T-helper 2 cell treated with Interferon-gamma antibody and Interleukin-4, amounts not matched to agents 5 μg/mL and 100 μg/mL, for 36 hours (primary cell): ENCODE measurements around the gene TAX1BP1.

Experiments used
- DNase-seq: peaks from one replicate; pipeline ENCODE4 v3.0.0; 2021; ENCODE audit warnings: low spot score
- H3K27ac Mint-ChIP-seq: one replicate; pipeline ENCODE4 v1.8.0; 2021; ENCODE audit warnings: mild to moderate bottlenecking, mixed read lengths
- H3K27me3 Mint-ChIP-seq: one replicate; pipeline ENCODE4 v1.8.0; 2021; ENCODE audit warnings: low read depth, mixed read lengths
- H3K36me3 Mint-ChIP-seq: one replicate; pipeline ENCODE4 v1.8.0; 2021; ENCODE audit warnings: low read depth, mixed read lengths
- H3K4me1 Mint-ChIP-seq: one replicate; pipeline ENCODE4 v1.8.0; 2021; ENCODE audit warnings: low read depth, mixed read lengths
- H3K4me3 Mint-ChIP-seq: one replicate; pipeline ENCODE4 v1.8.0; 2022; ENCODE audit warnings: mild to moderate bottlenecking, moderate library complexity, mixed read lengths
- H3K9me3 Mint-ChIP-seq: one replicate; pipeline ENCODE4 v1.8.0; 2021; ENCODE audit warnings: mixed read lengths

The TAX1BP1 gene

GRCh38 chr7:27777662-27778061, 37.7 kb downstream of the TAX1BP1 start:
- no peak for DNase-seq
- no peaks in the 10 kb centered on the region for H3K9me3 Mint-ChIP-seq
- H3K4me3 Mint-ChIP-seq, result no peak overlapping the region
- peaks cover 9% of the 10 kb centered on the region for H3K36me3 Mint-ChIP-seq
- peaks cover 3% of the 10 kb centered on the region for H3K4me1 Mint-ChIP-seq
- H3K27me3 Mint-ChIP-seq, result no peaks in the 10 kb centered on the region
- no peak overlapping the region for H3K27ac Mint-ChIP-seq

GRCh38 chr7:27779873-27780272, 39.9 kb downstream of the TAX1BP1 start:
- H3K36me3 Mint-ChIP-seq, result peaks cover 9% of the 10 kb centered on the region
- H3K4me1 Mint-ChIP-seq, result peaks cover 8% of the 10 kb centered on the region
- H3K4me3 Mint-ChIP-seq, result no peak overlapping the region
- H3K27ac Mint-ChIP-seq, result no peak overlapping the region
- no peak for DNase-seq
- no peaks in the 10 kb centered on the region for H3K27me3 Mint-ChIP-seq
- H3K9me3 Mint-ChIP-seq, result no peaks in the 10 kb centered on the region

- Mint-ChIP-seq H3K27ac (no peak overlapping the region), H3K9me3 (no peaks in the 10 kb centered on the region), H3K4me1 (peaks cover 8% of the 10 kb centered on the region), H3K27me3 (no peaks in the 10 kb centered on the region), H3K4me3 (no peak overlapping the region), H3K36me3 (peaks cover 14% of the 10 kb centered on the region)
- DNase-seq, result no peak
Observed at GRCh38 chr7:27781188-27781587, 41.2 kb downstream of the TAX1BP1 start.

- peaks cover 5% of the 10 kb centered on the region for H3K4me1 Mint-ChIP-seq
- no peaks in the 10 kb centered on the region for H3K27me3 Mint-ChIP-seq
- DNase-seq, result no peak
- no peak overlapping the region for H3K27ac Mint-ChIP-seq
- peaks cover 19% of the 10 kb centered on the region for H3K36me3 Mint-ChIP-seq
- no peaks in the 10 kb centered on the region for H3K9me3 Mint-ChIP-seq
- H3K4me3 Mint-ChIP-seq, result no peak overlapping the region
Observed at GRCh38 chr7:27782849-27783248, 42.9 kb downstream of the TAX1BP1 start.

GRCh38 chr7:27784399-27785053, 44.6 kb downstream of the TAX1BP1 start:
- Mint-ChIP-seq H3K27ac (no peak overlapping the region), H3K4me3 (no peak overlapping the region), H3K4me1 (peaks cover 5% of the 10 kb centered on the region), H3K36me3 (peaks cover 20% of the 10 kb centered on the region), H3K9me3 (no peaks in the 10 kb centered on the region), H3K27me3 (no peaks in the 10 kb centered on the region)
- DNase-seq, result peak; percentile 7

- H3K36me3 Mint-ChIP-seq, result peaks cover 26% of the 10 kb centered on the region
- DNase-seq, result no peak
- no peaks in the 10 kb centered on the region for H3K9me3 Mint-ChIP-seq
- no peaks in the 10 kb centered on the region for H3K27me3 Mint-ChIP-seq
- no peak overlapping the region for H3K4me3 Mint-ChIP-seq
- H3K4me1 Mint-ChIP-seq, result peaks cover 3% of the 10 kb centered on the region
- no peak overlapping the region for H3K27ac Mint-ChIP-seq
Observed at GRCh38 chr7:27788437-27788836, 48.5 kb downstream of the TAX1BP1 start.

GRCh38 chr7:27793780-27794179, 53.8 kb downstream of the TAX1BP1 start:
- Mint-ChIP-seq H3K4me1 (peaks cover 4% of the 10 kb centered on the region), H3K27ac (no peak overlapping the region), H3K4me3 (no peak overlapping the region), H3K27me3 (no peaks in the 10 kb centered on the region), H3K36me3 (peaks cover 28% of the 10 kb centered on the region), H3K9me3 (no peaks in the 10 kb centered on the region)
- no peak for DNase-seq

GRCh38 chr7:27795977-27796376, 56.0 kb downstream of the TAX1BP1 start:
- H3K36me3 Mint-ChIP-seq, result peaks cover 30% of the 10 kb centered on the region
- H3K27me3 Mint-ChIP-seq, result no peaks in the 10 kb centered on the region
- no peak overlapping the region for H3K27ac Mint-ChIP-seq
- H3K4me3 Mint-ChIP-seq, result no peak overlapping the region
- H3K4me1 Mint-ChIP-seq, result peaks cover 4% of the 10 kb centered on the region
- no peaks in the 10 kb centered on the region for H3K9me3 Mint-ChIP-seq
- DNase-seq, result no peak

GRCh38 chr7:27799212-27799611, 59.2 kb downstream of the TAX1BP1 start:
- H3K4me3 Mint-ChIP-seq, result no peak overlapping the region
- no peak for DNase-seq
- H3K4me1 Mint-ChIP-seq, result peaks cover 4% of the 10 kb centered on the region
- H3K27me3 Mint-ChIP-seq, result no peaks in the 10 kb centered on the region
- no peak overlapping the region for H3K27ac Mint-ChIP-seq
- H3K9me3 Mint-ChIP-seq, result no peaks in the 10 kb centered on the region
- peaks cover 26% of the 10 kb centered on the region for H3K36me3 Mint-ChIP-seq

GRCh38 chr7:27802999-27803398, 63.0 kb downstream of the TAX1BP1 start:
- Mint-ChIP-seq H3K4me1 (peaks cover 2% of the 10 kb centered on the region), H3K4me3 (no peak overlapping the region), H3K36me3 (peaks cover 10% of the 10 kb centered on the region), H3K9me3 (no peaks in the 10 kb centered on the region), H3K27ac (no peak overlapping the region), H3K27me3 (no peaks in the 10 kb centered on the region)
- no peak for DNase-seq

GRCh38 chr7:27804139-27804538, 64.2 kb downstream of the TAX1BP1 start:
- peaks cover 9% of the 10 kb centered on the region for H3K36me3 Mint-ChIP-seq
- no peak overlapping the region for H3K4me3 Mint-ChIP-seq
- no peaks in the 10 kb centered on the region for H3K9me3 Mint-ChIP-seq

GRCh38 chr7:27808626-27809025, 68.7 kb downstream of the TAX1BP1 start:
- no peaks in the 10 kb centered on the region for H3K9me3 Mint-ChIP-seq
- no peaks in the 10 kb centered on the region for H3K27me3 Mint-ChIP-seq
- peaks cover 9% of the 10 kb centered on the region for H3K36me3 Mint-ChIP-seq
- H3K4me1 Mint-ChIP-seq, result no peaks in the 10 kb centered on the region
- no peak overlapping the region for H3K27ac Mint-ChIP-seq
- no peak overlapping the region for H3K4me3 Mint-ChIP-seq
- no peak for DNase-seq

More at GRCh38 chr7:27804139-27804538, 64.2 kb downstream of the TAX1BP1 start:
- H3K27me3 Mint-ChIP-seq, result no peaks in the 10 kb centered on the region
- DNase-seq, result no peak
- no peaks in the 10 kb centered on the region for H3K4me1 Mint-ChIP-seq
- H3K27ac Mint-ChIP-seq, result no peak overlapping the region

GRCh38 chr7:27810186-27810585, 70.2 kb downstream of the TAX1BP1 start:
- H3K4me1 Mint-ChIP-seq, result no peaks in the 10 kb centered on the region
- no peak overlapping the region for H3K27ac Mint-ChIP-seq
- H3K9me3 Mint-ChIP-seq, result no peaks in the 10 kb centered on the region
- no peaks in the 10 kb centered on the region for H3K27me3 Mint-ChIP-seq
- H3K4me3 Mint-ChIP-seq, result no peak overlapping the region
- no peak for DNase-seq
- peaks cover 14% of the 10 kb centered on the region for H3K36me3 Mint-ChIP-seq

GRCh38 chr7:27812706-27813105, 72.7 kb downstream of the TAX1BP1 start:
- Mint-ChIP-seq H3K9me3 (no peaks in the 10 kb centered on the region), H3K27me3 (no peaks in the 10 kb centered on the region), H3K4me1 (no peaks in the 10 kb centered on the region), H3K27ac (no peak overlapping the region), H3K4me3 (no peak overlapping the region), H3K36me3 (peaks cover 20% of the 10 kb centered on the region)
- DNase-seq, result no peak

- DNase-seq, result no peak
- H3K4me3 Mint-ChIP-seq, result no peak overlapping the region
- no peaks in the 10 kb centered on the region for H3K27me3 Mint-ChIP-seq
- no peaks in the 10 kb centered on the region for H3K4me1 Mint-ChIP-seq
- H3K9me3 Mint-ChIP-seq, result no peaks in the 10 kb centered on the region
- no peak overlapping the region for H3K27ac Mint-ChIP-seq
- H3K36me3 Mint-ChIP-seq, result peaks cover 17% of the 10 kb centered on the region
Observed at GRCh38 chr7:27822245-27822644, 82.3 kb downstream of the TAX1BP1 start.
